ENCODE data around the gene HCRT.
"Not testable (repeated sequence)": the region's sequence is repeated elsewhere in the genome, so short reads cannot be mapped to it uniquely, and the experiment has no call there.

Gene HCRT

GRCh38 chr17:42141382-42141781 lies 43.9 kb downstream of the HCRT start:
- no peak for DNase-seq (ENCODE audit: low read depth in 1 of 2, low spot score in 1 of 2)

- not testable (repeated sequence) for DNase-seq (ENCODE audit: low read depth in 1 of 2, low spot score in 1 of 2)
Observed at GRCh38 chr17:42140690-42141089, 44.6 kb downstream of the HCRT start.

GRCh38 chr17:42138749-42139492 lies 46.3 kb downstream of the HCRT start:
- DNase-seq (ENCODE audit: low read depth in 1 of 2, low spot score in 1 of 2) = no peak

- DNase-seq (ENCODE audit: low read depth in 1 of 2, low spot score in 1 of 2) = no peak
Observed at GRCh38 chr17:42136654-42137051, 48.6 kb downstream of the HCRT start.

GRCh38 chr17:42135664-42136653 lies 49.3 kb downstream of the HCRT start:
- DNase-seq (ENCODE audit: low read depth in 1 of 2, low spot score in 1 of 2) = no peak

GRCh38 chr17:42135151-42135550 lies 50.1 kb downstream of the HCRT start:
- DNase-seq (ENCODE audit: low read depth in 1 of 2, low spot score in 1 of 2) = no peak

Data from stimulated activated CD4-positive, alpha-beta T cell treated with anti-CD3 and anti-CD28 coated beads, Interleukin-15, amount 100 ng/mL, for 1 hour (primary cell).